Measurements from ENCODE around the gene ARHGAP29.

Gene ARHGAP29

GRCh38 chr1:94279038-94279437 lies 41.7 kb upstream of the ARHGAP29 start:
- Histone ChIP-seq H3K9me3 (ENCODE audit: control insufficient read depth, insufficient read depth, low read length) (no peaks in the 10 kb centered on the region), H3K9ac (ENCODE audit: low read depth, low read length) (no peak overlapping the region), H3K4me3 (ENCODE audit: low read depth, low read length) (no peak overlapping the region), H3K27ac (ENCODE audit: low read depth, low read length) (no peak overlapping the region), H3K36me3 (ENCODE audit: control insufficient read depth, insufficient read depth, low read length) (no peaks in the 10 kb centered on the region), H3K4me1 (ENCODE audit: control insufficient read depth, insufficient read depth, low read length) (no peaks in the 10 kb centered on the region), H3K27me3 (ENCODE audit: control insufficient read depth, insufficient read depth, low read length) (no peaks in the 10 kb centered on the region)

GRCh38 chr1:94276988-94277434 lies 39.6 kb upstream of the ARHGAP29 start:
- H3K27ac ChIP-seq (ENCODE audit: low read depth, low read length), result no peak overlapping the region
- no peaks in the 10 kb centered on the region for H3K36me3 ChIP-seq (ENCODE audit: control insufficient read depth, insufficient read depth, low read length)
- no peaks in the 10 kb centered on the region for H3K9me3 ChIP-seq (ENCODE audit: control insufficient read depth, insufficient read depth, low read length)
- no peak overlapping the region for H3K9ac ChIP-seq (ENCODE audit: low read depth, low read length)
- H3K27me3 ChIP-seq (ENCODE audit: control insufficient read depth, insufficient read depth, low read length), result no peaks in the 10 kb centered on the region
- H3K4me3 ChIP-seq (ENCODE audit: low read depth, low read length), result no peak overlapping the region
- no peaks in the 10 kb centered on the region for H3K4me1 ChIP-seq (ENCODE audit: control insufficient read depth, insufficient read depth, low read length)

GRCh38 chr1:94275083-94275482 lies 37.7 kb upstream of the ARHGAP29 start:
- Histone ChIP-seq H3K27ac (ENCODE audit: low read depth, low read length) (no peak overlapping the region), H3K36me3 (ENCODE audit: control insufficient read depth, insufficient read depth, low read length) (no peaks in the 10 kb centered on the region), H3K9me3 (ENCODE audit: control insufficient read depth, insufficient read depth, low read length) (no peaks in the 10 kb centered on the region), H3K9ac (ENCODE audit: low read depth, low read length) (no peak overlapping the region), H3K27me3 (ENCODE audit: control insufficient read depth, insufficient read depth, low read length) (no peaks in the 10 kb centered on the region), H3K4me1 (ENCODE audit: control insufficient read depth, insufficient read depth, low read length) (no peaks in the 10 kb centered on the region), H3K4me3 (ENCODE audit: low read depth, low read length) (no peak overlapping the region)

GRCh38 chr1:94274561-94274960 lies 37.2 kb upstream of the ARHGAP29 start:
- Histone ChIP-seq H3K9me3 (ENCODE audit: control insufficient read depth, insufficient read depth, low read length) (no peaks in the 10 kb centered on the region), H3K27ac (ENCODE audit: low read depth, low read length) (no peak overlapping the region), H3K9ac (ENCODE audit: low read depth, low read length) (no peak overlapping the region), H3K27me3 (ENCODE audit: control insufficient read depth, insufficient read depth, low read length) (no peaks in the 10 kb centered on the region), H3K4me3 (ENCODE audit: low read depth, low read length) (no peak overlapping the region), H3K4me1 (ENCODE audit: control insufficient read depth, insufficient read depth, low read length) (no peaks in the 10 kb centered on the region), H3K36me3 (ENCODE audit: control insufficient read depth, insufficient read depth, low read length) (no peaks in the 10 kb centered on the region)

GRCh38 chr1:94273111-94273510 lies 35.7 kb upstream of the ARHGAP29 start:
- no peak overlapping the region for H3K9ac ChIP-seq (ENCODE audit: low read depth, low read length)
- H3K36me3 ChIP-seq (ENCODE audit: control insufficient read depth, insufficient read depth, low read length), result no peaks in the 10 kb centered on the region
- H3K27me3 ChIP-seq (ENCODE audit: control insufficient read depth, insufficient read depth, low read length), result no peaks in the 10 kb centered on the region
- H3K27ac ChIP-seq (ENCODE audit: low read depth, low read length), result no peak overlapping the region
- H3K4me1 ChIP-seq (ENCODE audit: control insufficient read depth, insufficient read depth, low read length), result no peaks in the 10 kb centered on the region
- no peak overlapping the region for H3K4me3 ChIP-seq (ENCODE audit: low read depth, low read length)
- H3K9me3 ChIP-seq (ENCODE audit: control insufficient read depth, insufficient read depth, low read length), result no peaks in the 10 kb centered on the region

- Histone ChIP-seq H3K4me1 (ENCODE audit: control insufficient read depth, insufficient read depth, low read length) (no peaks in the 10 kb centered on the region), H3K27ac (ENCODE audit: low read depth, low read length) (no peak overlapping the region), H3K9ac (ENCODE audit: low read depth, low read length) (no peak overlapping the region), H3K36me3 (ENCODE audit: control insufficient read depth, insufficient read depth, low read length) (no peaks in the 10 kb centered on the region), H3K9me3 (ENCODE audit: control insufficient read depth, insufficient read depth, low read length) (no peaks in the 10 kb centered on the region), H3K4me3 (ENCODE audit: low read depth, low read length) (no peak overlapping the region), H3K27me3 (ENCODE audit: control insufficient read depth, insufficient read depth, low read length) (no peaks in the 10 kb centered on the region)
Measured at GRCh38 chr1:94272388-94272787, 35.0 kb upstream of the ARHGAP29 start.

- no peaks in the 10 kb centered on the region for H3K36me3 ChIP-seq (ENCODE audit: control insufficient read depth, insufficient read depth, low read length)
- H3K27ac ChIP-seq (ENCODE audit: low read depth, low read length), result no peak overlapping the region
- no peaks in the 10 kb centered on the region for H3K27me3 ChIP-seq (ENCODE audit: control insufficient read depth, insufficient read depth, low read length)
- H3K4me3 ChIP-seq (ENCODE audit: low read depth, low read length), result no peak overlapping the region
- no peak overlapping the region for H3K9ac ChIP-seq (ENCODE audit: low read depth, low read length)
- no peaks in the 10 kb centered on the region for H3K4me1 ChIP-seq (ENCODE audit: control insufficient read depth, insufficient read depth, low read length)
- no peaks in the 10 kb centered on the region for H3K9me3 ChIP-seq (ENCODE audit: control insufficient read depth, insufficient read depth, low read length)
Measured at GRCh38 chr1:94271373-94271772, 34.0 kb upstream of the ARHGAP29 start.

GRCh38 chr1:94270801-94271203 lies 33.4 kb upstream of the ARHGAP29 start:
- H3K4me1 ChIP-seq (ENCODE audit: control insufficient read depth, insufficient read depth, low read length), result no peaks in the 10 kb centered on the region
- no peaks in the 10 kb centered on the region for H3K36me3 ChIP-seq (ENCODE audit: control insufficient read depth, insufficient read depth, low read length)
- H3K9me3 ChIP-seq (ENCODE audit: control insufficient read depth, insufficient read depth, low read length), result no peaks in the 10 kb centered on the region
- H3K27me3 ChIP-seq (ENCODE audit: control insufficient read depth, insufficient read depth, low read length), result no peaks in the 10 kb centered on the region; the same call in 1 of the 2 replicates
- no peak overlapping the region for H3K27ac ChIP-seq (ENCODE audit: low read depth, low read length)
- no peak overlapping the region for H3K9ac ChIP-seq (ENCODE audit: low read depth, low read length)
- no peak overlapping the region for H3K4me3 ChIP-seq (ENCODE audit: low read depth, low read length)

GRCh38 chr1:94269921-94270320 lies 32.5 kb upstream of the ARHGAP29 start:
- no peaks in the 10 kb centered on the region for H3K4me1 ChIP-seq (ENCODE audit: control insufficient read depth, insufficient read depth, low read length)

GRCh38 chr1:94265906-94266305 lies 28.5 kb upstream of the ARHGAP29 start:
- no peaks in the 10 kb centered on the region for H3K9me3 ChIP-seq (ENCODE audit: control insufficient read depth, insufficient read depth, low read length)
- H3K9ac ChIP-seq (ENCODE audit: low read depth, low read length), result no peak overlapping the region
- H3K4me3 ChIP-seq (ENCODE audit: low read depth, low read length), result no peak overlapping the region
- H3K27ac ChIP-seq (ENCODE audit: low read depth, low read length), result no peak overlapping the region
- H3K36me3 ChIP-seq (ENCODE audit: control insufficient read depth, insufficient read depth, low read length), result no peaks in the 10 kb centered on the region
- H3K27me3 ChIP-seq (ENCODE audit: control insufficient read depth, insufficient read depth, low read length), result peaks cover 32% of the 10 kb centered on the region
- no peaks in the 10 kb centered on the region for H3K4me1 ChIP-seq (ENCODE audit: control insufficient read depth, insufficient read depth, low read length)

More at GRCh38 chr1:94269921-94270320, 32.5 kb upstream of the ARHGAP29 start:
- no peak overlapping the region for H3K4me3 ChIP-seq (ENCODE audit: low read depth, low read length)
- H3K9me3 ChIP-seq (ENCODE audit: control insufficient read depth, insufficient read depth, low read length), result no peaks in the 10 kb centered on the region
- no peak overlapping the region for H3K27ac ChIP-seq (ENCODE audit: low read depth, low read length)
- no peaks in the 10 kb centered on the region for H3K36me3 ChIP-seq (ENCODE audit: control insufficient read depth, insufficient read depth, low read length)
- no peaks in the 10 kb centered on the region; the same call in 1 of the 2 replicates for H3K27me3 ChIP-seq (ENCODE audit: control insufficient read depth, insufficient read depth, low read length)
- no peak overlapping the region for H3K9ac ChIP-seq (ENCODE audit: low read depth, low read length)

- Histone ChIP-seq H3K9me3 (ENCODE audit: control insufficient read depth, insufficient read depth, low read length) (no peaks in the 10 kb centered on the region), H3K27ac (ENCODE audit: low read depth, low read length) (no peak overlapping the region), H3K27me3 (ENCODE audit: control insufficient read depth, insufficient read depth, low read length) (peaks cover 41% of the 10 kb centered on the region), H3K9ac (ENCODE audit: low read depth, low read length) (no peak overlapping the region), H3K4me1 (ENCODE audit: control insufficient read depth, insufficient read depth, low read length) (peaks cover 4% of the 10 kb centered on the region), H3K36me3 (ENCODE audit: control insufficient read depth, insufficient read depth, low read length) (no peaks in the 10 kb centered on the region), H3K4me3 (ENCODE audit: low read depth, low read length) (no peak overlapping the region)
Measured at GRCh38 chr1:94265011-94265422, 27.6 kb upstream of the ARHGAP29 start.
